ENCODE measurements around the gene ALDH1A1.
A peak's percentile ranks its signal among the peaks of the same experiment; 100 is the strongest.

ALDH1A1 gene

DNA sequence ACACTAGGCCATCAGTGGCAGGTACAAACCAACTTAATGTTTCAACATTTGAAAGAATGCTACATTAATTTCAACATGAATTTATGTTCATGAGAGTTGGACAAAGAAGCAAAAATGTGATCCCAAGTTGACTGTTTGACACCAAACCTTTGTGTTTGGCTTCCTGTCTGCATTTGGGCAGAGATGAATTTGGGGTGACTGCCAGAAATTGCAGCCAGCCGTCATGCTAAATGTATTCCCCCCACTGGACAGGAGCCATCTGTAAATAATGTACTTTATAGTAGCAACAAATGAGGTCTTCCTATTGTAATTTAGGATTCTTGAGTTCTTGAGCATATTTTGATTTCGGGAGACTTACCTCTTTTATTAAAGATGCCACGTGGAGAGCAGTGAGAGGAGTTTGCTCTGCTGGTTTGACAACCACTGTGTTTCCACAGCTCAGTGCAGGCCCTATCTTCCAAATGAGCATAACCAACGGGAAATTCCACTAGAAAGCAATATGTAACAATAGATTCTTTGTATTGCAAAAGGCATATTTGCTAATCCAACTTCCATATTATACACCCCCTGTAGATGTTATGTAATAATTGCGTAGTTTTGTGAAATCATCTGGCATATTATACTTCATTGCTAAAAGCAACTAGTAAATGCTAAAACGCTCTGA lies 27.6 kb downstream of the ALDH1A1 start:
- H3K79me2 ChIP-seq (ENCODE audit: control insufficient read depth, insufficient read depth, low read length, poor library complexity): no peaks in the 10 kb centered on the region

DNA sequence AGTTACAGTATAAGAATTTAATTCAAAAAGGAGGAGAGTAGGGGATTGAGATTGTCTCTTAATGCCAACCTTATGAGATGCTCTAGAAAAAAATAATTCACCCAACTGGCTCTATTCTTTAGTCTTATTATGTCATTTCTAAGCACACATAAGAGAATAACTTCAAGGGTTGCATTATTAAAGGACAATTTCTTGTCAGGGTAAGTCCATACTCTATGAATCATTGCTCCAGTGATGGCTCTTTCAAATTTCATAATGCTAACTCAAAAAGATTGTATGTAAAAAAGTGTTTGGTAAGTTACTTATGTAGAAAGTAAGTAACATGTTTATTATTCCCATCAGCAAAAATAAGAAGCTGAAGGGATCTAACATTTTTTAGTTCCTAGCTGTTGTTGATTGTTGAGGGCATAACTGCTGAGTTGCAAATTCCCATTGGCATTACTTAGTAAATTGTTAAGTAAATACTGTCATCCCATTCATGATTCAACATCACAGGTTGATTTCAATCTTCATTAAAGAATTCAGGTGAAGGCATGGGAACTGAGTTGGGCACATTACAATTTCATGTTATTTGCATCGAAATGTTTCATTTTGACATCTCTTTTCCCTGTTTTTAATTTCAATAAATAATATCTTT lies 28.6 kb downstream of the ALDH1A1 start:
- no peaks in the 10 kb centered on the region for H3K79me1 ChIP-seq (ENCODE audit: low read length)
- no CpG with 5 or more reads among the region's 1 CpG for WGBS (ENCODE audit: extremely low coverage, insufficient coverage, insufficient read length)
- H3K18ac ChIP-seq (ENCODE audit: low read length): no peak overlapping the region
- H2BK120ac ChIP-seq (ENCODE audit: insufficient read depth, low read length, poor library complexity): no peak overlapping the region
- no peaks in the 10 kb centered on the region for H3K27me3 ChIP-seq (ENCODE audit: insufficient read depth, low read length)
- no peaks in the 10 kb centered on the region for H3K9me3 ChIP-seq (ENCODE audit: insufficient read depth, low read depth, low read length)
- H3K4me2 ChIP-seq (ENCODE audit: low read length): no peak overlapping the region
- no peak overlapping the region for H3K4ac ChIP-seq (ENCODE audit: low read depth, low read length)
- no peak overlapping the region for H4K91ac ChIP-seq (ENCODE audit: low read depth, low read length)
- no peak overlapping the region for H2AK5ac ChIP-seq (ENCODE audit: low read length)
- no peaks in the 10 kb centered on the region for H3K36me3 ChIP-seq (ENCODE audit: control insufficient read depth in 1 of 2, insufficient read depth in 2 of 2, low read length in 2 of 2)
- H4K8ac ChIP-seq (ENCODE audit: low read depth, low read length): no peak overlapping the region
- no peak overlapping the region for H3K14ac ChIP-seq (ENCODE audit: low read length)
- H4K12ac ChIP-seq (ENCODE audit: low read depth, low read length): no peak overlapping the region
- H3K4me1 ChIP-seq (ENCODE audit: control insufficient read depth in 1 of 2, insufficient read depth in 2 of 2, low read length in 2 of 2): no peaks in the 10 kb centered on the region
- H3K4me3 ChIP-seq (ENCODE audit: low read depth, low read length): no peak overlapping the region
- H3K27ac ChIP-seq (ENCODE audit: low read depth, low read length): no peak overlapping the region
- H2BK12ac ChIP-seq (ENCODE audit: low read length): no peak overlapping the region
- no peaks in the 10 kb centered on the region for H3K79me2 ChIP-seq (ENCODE audit: control insufficient read depth, insufficient read depth, low read length, poor library complexity)
- no peak overlapping the region for H2AFZ ChIP-seq (ENCODE audit: insufficient read depth, low read length, poor library complexity)
- no peak overlapping the region for H3K23ac ChIP-seq (ENCODE audit: low read length)
- H2BK5ac ChIP-seq (ENCODE audit: low read depth, low read length, poor library complexity): no peak overlapping the region
- no peak for DNase-seq
- H3K9ac ChIP-seq (ENCODE audit: low read length): no peak overlapping the region

More for the DNA sequence above, 27.6 kb downstream of the ALDH1A1 start:
- H3K9ac ChIP-seq (ENCODE audit: low read length): no peak overlapping the region
- no peak overlapping the region for H2BK12ac ChIP-seq (ENCODE audit: low read length)
- peak in 1 of 2 donors; percentile 33 for DNase-seq
- H3K14ac ChIP-seq (ENCODE audit: low read length): no peak overlapping the region
- no peaks in the 10 kb centered on the region for H3K36me3 ChIP-seq (ENCODE audit: control insufficient read depth in 1 of 2, insufficient read depth in 2 of 2, low read length in 2 of 2)
- no peak overlapping the region for H4K12ac ChIP-seq (ENCODE audit: low read depth, low read length)
- H4K8ac ChIP-seq (ENCODE audit: low read depth, low read length): no peak overlapping the region
- no peaks in the 10 kb centered on the region for H3K79me1 ChIP-seq (ENCODE audit: low read length)
- H2BK120ac ChIP-seq (ENCODE audit: insufficient read depth, low read length, poor library complexity): no peak overlapping the region
- H4K91ac ChIP-seq (ENCODE audit: low read depth, low read length): no peak overlapping the region
- H2BK5ac ChIP-seq (ENCODE audit: low read depth, low read length, poor library complexity): no peak overlapping the region
- no peaks in the 10 kb centered on the region for H3K27me3 ChIP-seq (ENCODE audit: insufficient read depth, low read length)
- no peaks in the 10 kb centered on the region for H3K4me1 ChIP-seq (ENCODE audit: control insufficient read depth in 1 of 2, insufficient read depth in 2 of 2, low read length in 2 of 2)
- H2AFZ ChIP-seq (ENCODE audit: insufficient read depth, low read length, poor library complexity): no peak overlapping the region
- no peaks in the 10 kb centered on the region for H3K9me3 ChIP-seq (ENCODE audit: insufficient read depth, low read depth, low read length)
- H3K18ac ChIP-seq (ENCODE audit: low read length): no peak overlapping the region
- WGBS (ENCODE audit: extremely low coverage, insufficient coverage, insufficient read length): no CpG with 5 or more reads among the region's 6 CpGs
- H3K4me3 ChIP-seq (ENCODE audit: low read depth, low read length): no peak overlapping the region
- no peak overlapping the region for H3K27ac ChIP-seq (ENCODE audit: low read depth, low read length)
- no peak overlapping the region for H3K4ac ChIP-seq (ENCODE audit: low read depth, low read length)
- H3K4me2 ChIP-seq (ENCODE audit: low read length): no peak overlapping the region
- H2AK5ac ChIP-seq (ENCODE audit: low read length): no peak overlapping the region
- H3K23ac ChIP-seq (ENCODE audit: low read length): no peak overlapping the region

DNA sequence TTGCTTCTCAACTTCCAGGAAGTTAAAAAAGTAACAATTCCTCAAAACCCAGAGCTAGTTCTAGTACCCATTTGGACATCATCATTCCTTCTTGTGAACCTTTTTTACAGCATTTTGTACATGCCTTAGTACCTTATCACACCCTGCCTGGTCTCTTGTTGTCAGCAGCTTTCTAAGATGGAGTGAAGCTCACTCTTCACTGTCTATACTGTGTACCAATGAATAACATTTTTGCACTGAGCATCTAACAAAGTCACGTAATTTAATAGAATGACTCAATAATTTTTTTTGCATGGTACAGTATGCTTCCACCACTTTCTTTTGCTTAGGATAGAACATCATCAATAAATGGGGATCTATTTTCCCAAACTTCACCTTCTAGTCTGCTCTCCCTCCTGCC lies 29.8 kb downstream of the ALDH1A1 start:
- H4K91ac ChIP-seq (ENCODE audit: low read depth, low read length): no peak overlapping the region
- WGBS (ENCODE audit: extremely low coverage, insufficient coverage, insufficient read length): no CpG with 5 or more reads among the region's 1 CpG
- no peak overlapping the region for H3K4me2 ChIP-seq (ENCODE audit: low read length)

DNA sequence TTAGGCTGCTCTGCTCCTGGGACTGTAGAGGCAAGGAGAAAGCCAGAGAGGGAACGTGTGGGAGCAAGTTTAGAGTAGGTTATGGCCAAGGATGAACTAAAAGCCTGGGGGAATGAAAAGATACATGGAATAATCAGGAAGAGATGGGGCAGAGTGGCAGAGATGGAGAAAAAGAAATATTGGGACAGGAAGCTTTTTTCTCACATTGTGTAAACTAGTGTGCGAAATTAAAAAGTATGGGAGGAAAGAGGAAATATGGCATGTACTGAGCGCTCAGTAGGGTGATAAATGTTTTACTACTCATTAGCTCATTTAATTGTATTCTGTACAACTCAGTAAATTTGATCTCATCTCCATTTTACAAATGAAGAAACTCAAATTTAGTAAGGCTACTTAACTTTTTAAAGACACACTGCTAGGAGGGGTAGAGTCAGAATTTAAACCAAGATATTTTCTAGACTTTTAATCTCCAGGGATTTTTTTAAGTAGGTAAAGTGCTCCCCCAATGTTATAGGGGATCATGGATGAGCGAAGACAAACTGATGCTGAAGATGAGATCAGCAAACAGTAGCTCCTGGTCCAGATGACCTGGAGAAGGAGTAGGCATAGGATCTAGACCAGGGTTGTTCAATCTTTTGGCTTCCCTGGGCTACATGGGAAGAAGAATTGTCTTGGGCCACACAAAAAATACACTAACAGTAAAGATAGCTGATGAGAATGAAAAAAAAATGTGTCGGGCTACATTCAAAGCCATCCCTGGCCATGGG lies 30.8 kb downstream of the ALDH1A1 start:
- Histone ChIP-seq H4K8ac (ENCODE audit: low read depth, low read length) (no peak overlapping the region), H2AK5ac (ENCODE audit: low read length) (no peak overlapping the region), H3K79me2 (ENCODE audit: control insufficient read depth, insufficient read depth, low read length, poor library complexity) (no peaks in the 10 kb centered on the region), H3K18ac (ENCODE audit: low read length) (no peak overlapping the region), H3K23ac (ENCODE audit: low read length) (no peak overlapping the region), H4K12ac (ENCODE audit: low read depth, low read length) (no peak overlapping the region), H3K27ac (ENCODE audit: low read depth, low read length) (no peak overlapping the region), H4K91ac (ENCODE audit: low read depth, low read length) (no peak overlapping the region), H2BK5ac (ENCODE audit: low read depth, low read length, poor library complexity) (no peak overlapping the region), H3K9me3 (ENCODE audit: insufficient read depth, low read depth, low read length) (no peaks in the 10 kb centered on the region), H3K79me1 (ENCODE audit: low read length) (no peaks in the 10 kb centered on the region), H2BK12ac (ENCODE audit: low read length) (no peak overlapping the region), H3K4ac (ENCODE audit: low read depth, low read length) (no peak overlapping the region), H3K4me1 (ENCODE audit: control insufficient read depth in 1 of 2, insufficient read depth in 2 of 2, low read length in 2 of 2) (no peaks in the 10 kb centered on the region), H3K4me3 (ENCODE audit: low read depth, low read length) (no peak overlapping the region), H3K9ac (ENCODE audit: low read length) (no peak overlapping the region), H2AFZ (ENCODE audit: insufficient read depth, low read length, poor library complexity) (no peak overlapping the region), H3K14ac (ENCODE audit: low read length) (no peak overlapping the region), H3K4me2 (ENCODE audit: low read length) (no peak overlapping the region), H2BK120ac (ENCODE audit: insufficient read depth, low read length, poor library complexity) (no peak overlapping the region), H3K27me3 (ENCODE audit: insufficient read depth, low read length) (no peaks in the 10 kb centered on the region), H3K36me3 (ENCODE audit: control insufficient read depth in 1 of 2, insufficient read depth in 2 of 2, low read length in 2 of 2) (no peaks in the 10 kb centered on the region)
- WGBS (ENCODE audit: extremely low coverage, insufficient coverage, insufficient read length): no CpG with 5 or more reads among the region's 5 CpGs
- no peak for DNase-seq

More for the DNA sequence above, 29.8 kb downstream of the ALDH1A1 start:
- Histone ChIP-seq H3K79me1 (ENCODE audit: low read length) (no peaks in the 10 kb centered on the region), H3K9ac (ENCODE audit: low read length) (no peak overlapping the region), H2BK12ac (ENCODE audit: low read length) (no peak overlapping the region), H3K4me3 (ENCODE audit: low read depth, low read length) (no peak overlapping the region), H3K9me3 (ENCODE audit: insufficient read depth, low read depth, low read length) (no peaks in the 10 kb centered on the region), H3K14ac (ENCODE audit: low read length) (no peak overlapping the region), H4K12ac (ENCODE audit: low read depth, low read length) (no peak overlapping the region), H2BK5ac (ENCODE audit: low read depth, low read length, poor library complexity) (no peak overlapping the region), H2AK5ac (ENCODE audit: low read length) (no peak overlapping the region), H2AFZ (ENCODE audit: insufficient read depth, low read length, poor library complexity) (no peak overlapping the region), H2BK120ac (ENCODE audit: insufficient read depth, low read length, poor library complexity) (no peak overlapping the region), H4K8ac (ENCODE audit: low read depth, low read length) (no peak overlapping the region), H3K18ac (ENCODE audit: low read length) (no peak overlapping the region), H3K4ac (ENCODE audit: low read depth, low read length) (no peak overlapping the region), H3K79me2 (ENCODE audit: control insufficient read depth, insufficient read depth, low read length, poor library complexity) (no peaks in the 10 kb centered on the region), H3K27ac (ENCODE audit: low read depth, low read length) (no peak overlapping the region), H3K23ac (ENCODE audit: low read length) (no peak overlapping the region), H3K4me1 (ENCODE audit: control insufficient read depth in 1 of 2, insufficient read depth in 2 of 2, low read length in 2 of 2) (no peaks in the 10 kb centered on the region), H3K27me3 (ENCODE audit: insufficient read depth, low read length) (no peaks in the 10 kb centered on the region), H3K36me3 (ENCODE audit: control insufficient read depth in 1 of 2, insufficient read depth in 2 of 2, low read length in 2 of 2) (no peaks in the 10 kb centered on the region)
- no peak for DNase-seq
